ES-I3 (cell line): ENCODE results near the gene SLC6A1.

Experiments
- H3K36me3 ChIP-seq: 2 replicates; pipeline ENCODE4 v1.6.1; 2013; ENCODE audit warnings: mild to moderate bottlenecking, low read length, control low read depth, moderate library complexity; ENCODE audit not compliant: insufficient read depth
- H3K4me1 ChIP-seq: 2 replicates; pipeline ENCODE4 v1.6.1; 2013; ENCODE audit warnings: mild to moderate bottlenecking, control low read depth, low read length; ENCODE audit not compliant: insufficient read depth
- H3K9ac ChIP-seq: 2 replicates; pipeline ENCODE4 v1.6.1; 2013; ENCODE audit warnings: low read depth, mild to moderate bottlenecking, low read length, moderate library complexity
- H3K9me3 ChIP-seq: 2 replicates; pipeline ENCODE4 v1.6.1; 2013; ENCODE audit warnings: mild to moderate bottlenecking, low read length, moderate library complexity; ENCODE audit not compliant: control insufficient read depth, insufficient read depth

The SLC6A1 gene

DNA sequence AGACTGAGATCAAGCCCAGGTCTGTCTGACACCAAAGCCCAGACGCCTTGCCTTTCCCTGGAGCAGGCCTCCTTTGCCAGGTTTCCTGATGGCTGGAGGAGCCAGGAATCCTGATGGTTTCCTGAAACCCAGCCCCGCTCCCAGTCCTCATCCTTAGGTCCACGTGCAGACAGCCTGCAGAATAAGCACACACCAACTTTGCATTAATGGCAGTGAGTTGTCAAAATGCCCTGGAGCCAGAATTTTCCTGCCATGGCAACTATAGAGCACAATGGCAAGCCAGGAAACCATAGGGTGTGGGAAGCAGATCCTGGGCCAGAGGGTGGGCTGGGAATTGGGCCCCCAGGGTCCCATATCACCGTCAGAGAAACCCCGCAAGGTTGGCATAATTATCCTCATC lies 94.3 kb downstream of the SLC6A1 start:
- no peak overlapping the region for H3K9ac ChIP-seq
- H3K4me1 ChIP-seq, result no peaks in the 10 kb centered on the region
- H3K9me3 ChIP-seq, result no peaks in the 10 kb centered on the region
- H3K36me3 ChIP-seq, result no peaks in the 10 kb centered on the region

DNA sequence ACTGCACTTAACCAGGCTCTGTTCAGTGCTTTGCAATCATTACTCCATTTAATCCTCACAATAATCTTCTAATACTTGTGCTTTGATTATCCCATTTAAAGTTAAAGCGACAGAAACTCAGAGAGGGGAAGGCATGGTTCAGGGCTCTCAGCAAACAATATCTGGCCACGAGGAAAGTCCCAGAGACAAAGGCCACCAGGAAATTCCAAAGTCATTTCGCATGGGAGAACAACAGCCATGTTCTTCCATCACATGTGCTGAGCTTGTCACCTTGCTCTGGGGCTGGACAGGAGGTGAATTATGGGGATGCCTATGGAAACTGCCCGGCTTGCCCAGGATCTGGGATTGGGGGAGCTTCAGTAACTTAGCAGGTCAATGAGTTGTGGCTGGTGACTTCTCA lies 95.5 kb downstream of the SLC6A1 start:
- H3K9me3 ChIP-seq, result no peaks in the 10 kb centered on the region

DNA sequence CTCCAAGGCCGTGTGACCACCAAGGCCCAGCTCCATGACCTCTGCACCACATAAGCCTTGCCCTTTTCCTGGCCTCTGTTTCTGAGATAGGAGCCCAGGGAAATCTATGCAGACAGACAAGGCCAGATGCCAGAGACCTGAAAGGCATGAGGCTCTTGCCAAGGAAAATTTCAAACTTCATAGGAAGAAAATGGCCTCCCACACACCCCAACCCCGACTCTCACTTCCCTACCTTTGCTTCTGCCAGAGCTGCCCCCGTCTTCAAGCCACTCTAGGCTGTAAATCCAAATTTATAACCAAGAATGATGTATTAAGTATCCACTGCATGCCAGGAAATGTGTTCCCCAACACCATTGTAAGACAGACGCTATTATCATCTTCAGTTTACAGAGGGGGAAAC lies 96.3 kb downstream of the SLC6A1 start:
- no peak overlapping the region for H3K9ac ChIP-seq
- H3K4me1 ChIP-seq, result no peaks in the 10 kb centered on the region
- H3K9me3 ChIP-seq, result no peaks in the 10 kb centered on the region
- H3K36me3 ChIP-seq, result no peaks in the 10 kb centered on the region

More for the DNA sequence above, 95.5 kb downstream of the SLC6A1 start:
- H3K4me1 ChIP-seq, result no peaks in the 10 kb centered on the region
- no peaks in the 10 kb centered on the region for H3K36me3 ChIP-seq
- no peak overlapping the region for H3K9ac ChIP-seq
